Caki2 (cell line): ENCODE results near the gene ZNF773. TPM values are rescaled to one million over a fixed set of nuclear protein-coding genes. Genes with fewer than 3 reads are reported as not detected.

Experiments
- DNase-seq: peaks from one replicate; pipeline ENCODE4 v3.0.0-alpha.2; 2015; ENCODE audit warnings: low read depth
- in situ Hi-C: cut with HindIII; loops from 2 replicates; pipeline ENCODE4 v1.10.0; 2016; ENCODE audit warnings: low sequenced_read_pairs, low pct_unique_long_range_greater_than_20kb, mixed read lengths
- total RNA-seq: library from RNA; depleted of rRNA; stranded (reverse); fragments of >200 nt; shearing (Covaris generic); gene quantifications from 2 replicates; pipeline ENCODE4 v1.2.3, GENCODE V29; 2014; ENCODE audit warnings: low replicate concordance; rRNA removed

Gene ZNF773
- total RNA-seq, 1 experiment from 2014 or later, result 10.6 TPM

- in situ Hi-C loops, result no loop called here
- no peak for DNase-seq
Observed at GRCh38 chr19:57546513-57546912, 46.8 kb downstream of the ZNF773 start.

- no peak for DNase-seq
- in situ Hi-C loops, result no loop called here
Observed at GRCh38 chr19:57552432-57552831, 52.7 kb downstream of the ZNF773 start.

GRCh38 chr19:57557659-57558058, 57.9 kb downstream of the ZNF773 start:
- in situ Hi-C loops, result no loop called here
- DNase-seq, result no peak

Other genes with a start within 250 kb of the ZNF773 start
- 28.9 and 34.3 TPM in 2 replicates for gene ZNF460, start 219.5 kb upstream of the ZNF773 start, total RNA-seq
- 9.2 and 9.3 TPM in 2 replicates for gene ZNF543, start 179.5 kb upstream of the ZNF773 start, total RNA-seq
- 13.0 and 15.1 TPM in 2 replicates for gene ZNF304, start 148.7 kb upstream of the ZNF773 start, total RNA-seq
- 31.4 and 34.3 TPM in 2 replicates for gene TRAPPC2B, start 136.4 kb upstream of the ZNF773 start, total RNA-seq
- gene ZNF547, start 136.4 kb upstream of the ZNF773 start, total RNA-seq, result 3.1 and 8.7 TPM in 2 replicates
- gene ZNF548, start 110.1 kb upstream of the ZNF773 start, total RNA-seq, result 11.6 and 15.1 TPM in 2 replicates
- 2.2 and 5.8 TPM in 2 replicates for gene ZNF17, start 88.8 kb upstream of the ZNF773 start, total RNA-seq
- 17.8 and 20.7 TPM in 2 replicates for gene ZNF749, start 64.6 kb upstream of the ZNF773 start, total RNA-seq
- not detected in 2 replicates for gene VN1R1, start 42.8 kb upstream of the ZNF773 start, total RNA-seq
- 13.1 and 14.0 TPM in 2 replicates for gene ZNF772, start 22.4 kb upstream of the ZNF773 start, total RNA-seq
- gene ZNF419, start 12.2 kb upstream of the ZNF773 start, total RNA-seq, result 11.7 and 22.1 TPM in 2 replicates
- gene ZNF549, start 27.4 kb downstream of the ZNF773 start, total RNA-seq, result 1.5 and 3.3 TPM in 2 replicates
- gene ZNF550, start 59.9 kb downstream of the ZNF773 start, total RNA-seq, result 5.5 and 14.9 TPM in 2 replicates
- gene ZNF416, start 79.0 kb downstream of the ZNF773 start, total RNA-seq, result 5.0 and 14.8 TPM in 2 replicates
- gene ZIK1, start 84.2 kb downstream of the ZNF773 start, total RNA-seq, result 4.3 and 6.9 TPM in 2 replicates
- gene ZNF530, start 99.9 kb downstream of the ZNF773 start, total RNA-seq, result 5.2 and 13.3 TPM in 2 replicates
- 9.4 and 17.0 TPM in 2 replicates for gene ZNF134, start 114.3 kb downstream of the ZNF773 start, total RNA-seq
- gene ZNF211, start 133.2 kb downstream of the ZNF773 start, total RNA-seq, result 4.1 and 8.3 TPM in 2 replicates
- not detected in 2 replicates for gene ZSCAN4, start 169.0 kb downstream of the ZNF773 start, total RNA-seq
- gene ZNF551, start 182.0 kb downstream of the ZNF773 start, total RNA-seq, result 7.8 and 23.9 TPM in 2 replicates
- not detected in 2 replicates for gene ZNF154, start 209.3 kb downstream of the ZNF773 start, total RNA-seq
- not detected in 2 replicates for gene ZNF671, start 227.7 kb downstream of the ZNF773 start, total RNA-seq
- 4.0 and 19.4 TPM in 2 replicates for gene ZNF776, start 246.9 kb downstream of the ZNF773 start, total RNA-seq